MCF 10A (cell line): ENCODE data around the gene ZBED4. TPM values are rescaled to one million over a fixed set of nuclear protein-coding genes. Genes with fewer than 3 reads are reported as not detected.

ENCODE experiments used
- BruUV-seq: library from RNA; stranded (reverse); fragments of 400-500 nt; replicated peaks from 2 replicates; lab custom pipeline; 2021; lab: Mats Ljungman, UMichigan
- CTCF ChIA-PET: fragments of 300-600 bp; sonication (Branson Sonifier 250); formaldehyde crosslinking; extraction: SDS; loops from one replicate; lab custom pipeline; 2021; ENCODE audit warnings: antibody characterized with exemption, inconsistent platforms; lab: Yijun Ruan, JAX
- POLR2A ChIA-PET: fragments of 300-600, 350-650 bp; sonication (Branson Sonifier 250); formaldehyde crosslinking; extraction: SDS; loops from one replicate; lab custom pipeline; 2020; ENCODE audit warnings: antibody characterized with exemption, inconsistent platforms; lab: Yijun Ruan, JAX
- DNase-seq: peaks from one replicate; pipeline ENCODE4 v3.0.0-alpha.2; 2018; ENCODE audit not compliant: unreplicated experiment
- H3K27ac Mint-ChIP-seq: one replicate; pipeline ENCODE4 v1.8.0; 2022; ENCODE audit warnings: mild to moderate bottlenecking, low read depth, mixed read lengths; ENCODE audit not compliant: unreplicated experiment
- H3K27me3 Mint-ChIP-seq: one replicate; pipeline ENCODE4 v1.8.0; 2022; ENCODE audit warnings: mixed read lengths; ENCODE audit not compliant: insufficient read depth, unreplicated experiment
- H3K36me3 Mint-ChIP-seq: one replicate; pipeline ENCODE4 v1.8.0; 2022; ENCODE audit warnings: mild to moderate bottlenecking, moderate library complexity, mixed read lengths; ENCODE audit not compliant: insufficient read depth, unreplicated experiment
- H3K4me1 Mint-ChIP-seq: one replicate; pipeline ENCODE4 v1.8.0; 2022; ENCODE audit warnings: mixed read lengths; ENCODE audit not compliant: insufficient read depth, unreplicated experiment
- H3K4me3 Mint-ChIP-seq: one replicate; pipeline ENCODE4 v1.8.0; 2022; ENCODE audit warnings: mild to moderate bottlenecking, moderate library complexity, mixed read lengths; ENCODE audit not compliant: unreplicated experiment
- H3K9me3 Mint-ChIP-seq: one replicate; pipeline ENCODE4 v1.8.0; 2022; ENCODE audit warnings: mixed read lengths; ENCODE audit not compliant: unreplicated experiment
- intact Hi-C: fragments of 100-400 bp; cut with micrococcal nuclease; formaldehyde crosslinking; loops from 2 replicates; pipeline ENCODE4 v1.14.1; 2022
- total RNA-seq: library from RNA; stranded (reverse); gene quantifications from 2 replicates; pipeline ENCODE4 v1.2.3, GENCODE V29; 2022
- TF ChIP-seq, protein P1 (sequence below): fragments of 200-600 bp; IDR thresholded peaks from one replicate; pipeline ENCODE4 v1.8.0; 2022; ENCODE audit warnings: antibody characterized with exemption, mild to moderate bottlenecking; ENCODE audit not compliant: unreplicated experiment

Gene ZBED4
- total RNA-seq, 1 experiment from 2014 or later, result 16.4 TPM

DNA sequence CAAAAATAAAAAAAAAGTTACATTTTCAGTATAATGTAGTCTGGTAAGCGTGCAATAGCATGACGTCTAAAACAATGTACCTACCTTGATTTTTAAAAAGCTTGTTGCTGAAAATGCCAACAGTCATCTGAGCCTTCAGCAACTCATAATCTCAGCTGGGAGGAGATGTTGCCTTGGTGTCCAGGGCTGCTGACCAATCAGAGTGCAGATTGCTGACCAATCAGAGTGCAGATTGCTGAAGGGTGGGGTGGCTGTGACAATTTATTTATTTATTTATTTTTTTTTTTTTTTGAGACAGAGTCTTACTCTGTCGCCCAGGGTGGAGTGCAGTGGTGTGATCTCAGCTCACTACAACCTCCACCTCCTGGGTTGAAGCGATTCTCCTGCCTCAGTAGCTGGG, 17.8 kb downstream of the ZBED4 start:
- no peaks in the 10 kb centered on the region for H3K27me3 Mint-ChIP-seq
- ChIA-PET POLR2A (interaction anchor here (1.6 kb wide), 1 partner anchor 16 kb away, joined by 4 read pairs; no protein-coding TSS in a partner anchor), CTCF (interaction anchor here (1.9 kb wide), 1 partner anchor 104 kb away, joined by 6 read pairs; no protein-coding TSS in a partner anchor)
- H3K4me1 Mint-ChIP-seq, result no peaks in the 10 kb centered on the region
- DNase-seq, result no peak
- BruUV-seq, result no TSS peak
- H3K27ac Mint-ChIP-seq, result no peak overlapping the region
- peaks cover 10% of the 10 kb centered on the region for H3K9me3 Mint-ChIP-seq
- H3K36me3 Mint-ChIP-seq, result peaks cover 43% of the 10 kb centered on the region
- intact Hi-C loops, result no loop called here
- TF ChIP-seq, protein P1, sequence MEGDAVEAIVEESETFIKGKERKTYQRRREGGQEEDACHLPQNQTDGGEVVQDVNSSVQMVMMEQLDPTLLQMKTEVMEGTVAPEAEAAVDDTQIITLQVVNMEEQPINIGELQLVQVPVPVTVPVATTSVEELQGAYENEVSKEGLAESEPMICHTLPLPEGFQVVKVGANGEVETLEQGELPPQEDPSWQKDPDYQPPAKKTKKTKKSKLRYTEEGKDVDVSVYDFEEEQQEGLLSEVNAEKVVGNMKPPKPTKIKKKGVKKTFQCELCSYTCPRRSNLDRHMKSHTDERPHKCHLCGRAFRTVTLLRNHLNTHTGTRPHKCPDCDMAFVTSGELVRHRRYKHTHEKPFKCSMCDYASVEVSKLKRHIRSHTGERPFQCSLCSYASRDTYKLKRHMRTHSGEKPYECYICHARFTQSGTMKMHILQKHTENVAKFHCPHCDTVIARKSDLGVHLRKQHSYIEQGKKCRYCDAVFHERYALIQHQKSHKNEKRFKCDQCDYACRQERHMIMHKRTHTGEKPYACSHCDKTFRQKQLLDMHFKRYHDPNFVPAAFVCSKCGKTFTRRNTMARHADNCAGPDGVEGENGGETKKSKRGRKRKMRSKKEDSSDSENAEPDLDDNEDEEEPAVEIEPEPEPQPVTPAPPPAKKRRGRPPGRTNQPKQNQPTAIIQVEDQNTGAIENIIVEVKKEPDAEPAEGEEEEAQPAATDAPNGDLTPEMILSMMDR, result no peak
- H3K4me3 Mint-ChIP-seq, result no peak overlapping the region

DNA sequence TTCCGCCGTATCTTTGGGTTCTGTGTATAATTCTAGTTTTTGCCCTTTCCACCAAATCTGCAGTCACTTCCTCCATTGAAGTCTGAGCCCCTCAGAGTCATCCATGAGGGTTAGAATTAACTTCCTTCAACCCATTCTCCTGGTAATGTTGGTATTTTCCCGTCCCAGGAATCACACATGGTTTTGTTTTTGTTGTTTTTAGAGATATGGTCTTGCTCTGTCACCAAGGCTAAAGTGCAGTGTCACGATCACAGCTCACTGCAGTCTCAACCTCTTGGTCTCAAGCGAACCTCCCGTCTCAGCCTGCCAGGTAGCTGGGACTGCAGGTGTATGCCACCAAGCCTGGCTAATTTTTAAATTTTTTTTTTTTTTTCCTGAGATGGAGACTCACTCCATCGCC, 18.7 kb downstream of the ZBED4 start:
- H3K27ac Mint-ChIP-seq, result no peak overlapping the region
- no TSS peak for BruUV-seq
- H3K27me3 Mint-ChIP-seq, result no peaks in the 10 kb centered on the region
- TF ChIP-seq, protein P1, result no peak
- peaks cover under 1% of the 10 kb centered on the region for H3K9me3 Mint-ChIP-seq
- no peak for DNase-seq
- ChIA-PET CTCF (interaction anchor here (1.9 kb wide), 1 partner anchor 105 kb away, joined by 6 read pairs; no protein-coding TSS in a partner anchor), POLR2A (no interaction called here)
- peaks cover 44% of the 10 kb centered on the region for H3K36me3 Mint-ChIP-seq
- H3K4me3 Mint-ChIP-seq, result no peak overlapping the region
- no peaks in the 10 kb centered on the region for H3K4me1 Mint-ChIP-seq
- intact Hi-C loops, result no loop called here

DNA sequence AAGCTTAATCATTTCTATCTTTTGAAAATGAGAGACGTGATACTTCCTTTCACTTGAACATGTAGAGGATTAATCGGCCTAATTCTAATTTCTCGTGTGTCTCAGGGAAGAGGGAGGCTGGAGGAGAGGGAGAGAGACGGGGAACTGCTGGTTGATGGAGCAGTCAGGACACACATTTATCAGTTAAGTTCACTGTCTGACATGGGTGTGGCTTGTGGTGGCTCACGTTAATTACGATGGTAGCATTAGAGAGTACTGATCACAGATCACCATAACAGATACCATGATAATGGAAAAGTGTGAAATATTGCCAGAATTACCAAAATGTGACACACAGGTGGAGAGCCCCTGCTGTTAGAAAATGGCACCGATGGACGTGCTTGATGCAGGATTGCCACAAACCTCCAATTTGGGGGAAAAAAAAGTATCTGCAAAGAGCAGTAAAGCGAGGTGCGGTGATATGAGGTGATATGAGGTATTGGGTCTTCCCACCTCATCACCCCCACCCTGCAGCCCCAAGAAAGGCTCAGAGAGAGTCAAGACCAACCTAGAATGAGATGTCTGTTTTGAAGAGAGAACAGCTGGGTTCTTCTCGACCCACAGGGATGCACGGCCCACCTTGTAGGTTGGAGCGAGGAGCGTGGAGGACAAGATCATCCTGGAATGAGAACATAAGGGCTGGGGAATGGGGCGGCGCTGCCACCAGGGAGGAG, 19.7 kb downstream of the ZBED4 start:
- H3K36me3 Mint-ChIP-seq, result peaks cover 42% of the 10 kb centered on the region
- POLR2A ChIA-PET, result interaction anchor here (0.5 to 0.8 kb wide), 2 partner anchors 12 to 772 kb away, joined by 4 read pairs; no protein-coding TSS in a partner anchor
- intact Hi-C loops, result no loop called here
- H3K4me1 Mint-ChIP-seq, result no peaks in the 10 kb centered on the region
- no peak for DNase-seq
- CTCF ChIA-PET, result interaction anchor here (0.6 kb wide), 1 partner anchor 858 kb away, joined by 3 read pairs; no protein-coding TSS in a partner anchor
- TF ChIP-seq, protein P1, result no peak
- H3K27me3 Mint-ChIP-seq, result no peaks in the 10 kb centered on the region
- no peak overlapping the region for H3K4me3 Mint-ChIP-seq
- H3K9me3 Mint-ChIP-seq, result no peaks in the 10 kb centered on the region
- H3K27ac Mint-ChIP-seq, result no peak overlapping the region
- BruUV-seq, result no TSS peak

DNA sequence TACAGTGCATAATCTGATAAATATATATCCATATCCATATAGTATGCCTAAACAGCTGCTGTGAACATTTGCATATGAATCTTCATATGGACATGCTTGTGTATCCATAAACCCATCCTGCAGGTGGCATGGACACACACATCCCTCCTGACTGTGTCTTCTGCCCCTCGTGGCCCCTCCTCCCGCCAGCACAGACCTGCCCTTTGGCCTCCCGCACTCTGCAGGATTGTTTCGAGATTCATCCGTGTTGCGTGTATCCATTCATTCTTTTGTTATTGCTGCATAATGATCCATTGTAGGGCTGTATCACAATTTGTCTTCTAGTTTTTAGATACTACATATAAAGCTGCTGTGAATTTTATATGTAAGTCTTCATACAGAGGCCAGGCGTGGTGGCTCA, 24.0 kb downstream of the ZBED4 start:
- Mint-ChIP-seq H3K36me3 (peaks cover 42% of the 10 kb centered on the region), H3K9me3 (no peaks in the 10 kb centered on the region), H3K4me3 (no peak overlapping the region), H3K27ac (no peak overlapping the region), H3K4me1 (no peaks in the 10 kb centered on the region), H3K27me3 (no peaks in the 10 kb centered on the region)
- ChIA-PET POLR2A (interaction anchor here (0.7 to 1.0 kb wide), 2 partner anchors 22 to 53 kb away, joined by 3 to 4 read pairs; no protein-coding TSS in a partner anchor), CTCF (no interaction called here)
- no peak for DNase-seq
- BruUV-seq, result no TSS peak
- TF ChIP-seq, protein P1, result no peak
- intact Hi-C loops, result no loop called here
